ENCODE results near the gene KIF17.

Gene KIF17

GRCh38 chr1:20717452-20718342 is at the start of gene KIF17:
Gene KIF17, minus strand, starts transcription at chr1:20718007. Its CDS starts 301 bp downstream, at chr1:20717706.
- DNase-seq (ENCODE audit: low spot score), result peak; percentile 89

GRCh38 chr1:20767271-20767670 is 49.5 kb upstream of the KIF17 start:
- DNase-seq (ENCODE audit: low spot score), result no peak

- DNase-seq (ENCODE audit: low spot score), result no peak
Observed at GRCh38 chr1:20763417-20763816, 45.6 kb upstream of the KIF17 start.

DNA sequence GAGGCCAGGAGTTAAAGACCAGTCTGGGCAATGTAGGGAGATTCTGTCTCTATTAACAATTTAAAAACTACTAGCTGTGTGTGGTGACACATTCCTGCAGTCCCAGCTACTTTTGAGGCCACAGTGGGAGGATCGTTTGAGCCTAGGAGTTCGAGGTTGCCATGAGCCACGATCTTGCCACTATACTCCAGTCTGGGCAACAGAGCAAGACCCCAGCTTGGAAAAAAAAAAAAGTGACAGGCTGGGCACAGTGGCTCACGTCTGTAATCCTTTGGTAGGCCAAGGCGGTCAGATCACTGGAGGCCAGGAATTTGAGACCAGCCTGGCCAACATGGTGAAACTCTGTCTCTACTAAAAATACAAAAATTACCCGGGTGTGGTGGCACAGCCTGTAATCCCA is 42.5 kb upstream of the KIF17 start:
- no peak for DNase-seq (ENCODE audit: low spot score)

- no peak for DNase-seq (ENCODE audit: low spot score)
Observed at GRCh38 chr1:20753589-20753988, 35.8 kb upstream of the KIF17 start.

DNA sequence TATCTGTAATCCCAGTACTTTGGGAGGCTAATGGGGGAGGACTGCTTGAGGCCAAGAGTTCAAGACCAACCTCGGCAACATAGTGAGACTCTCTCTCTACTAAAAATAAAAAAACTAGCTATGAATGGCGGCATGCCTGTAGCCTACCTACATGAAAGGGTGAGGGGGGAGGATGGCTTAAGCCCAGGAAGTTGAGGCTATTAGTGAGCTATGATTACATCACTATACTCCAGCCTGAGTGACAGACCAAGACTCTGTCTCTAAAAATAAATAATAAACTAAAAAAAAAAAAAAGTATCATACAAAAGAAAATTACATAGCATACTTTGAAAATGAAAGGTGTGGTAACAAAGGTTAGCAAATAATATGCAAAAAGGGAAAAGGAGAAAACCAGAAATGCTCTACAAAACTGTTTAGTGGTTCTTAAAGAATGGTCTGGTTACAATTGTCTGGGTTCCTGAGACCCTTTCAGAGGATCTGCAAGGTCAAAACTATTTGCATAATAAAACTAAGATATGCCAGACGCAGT is 33.7 kb upstream of the KIF17 start:
- no peak for DNase-seq (ENCODE audit: low spot score)

DNA sequence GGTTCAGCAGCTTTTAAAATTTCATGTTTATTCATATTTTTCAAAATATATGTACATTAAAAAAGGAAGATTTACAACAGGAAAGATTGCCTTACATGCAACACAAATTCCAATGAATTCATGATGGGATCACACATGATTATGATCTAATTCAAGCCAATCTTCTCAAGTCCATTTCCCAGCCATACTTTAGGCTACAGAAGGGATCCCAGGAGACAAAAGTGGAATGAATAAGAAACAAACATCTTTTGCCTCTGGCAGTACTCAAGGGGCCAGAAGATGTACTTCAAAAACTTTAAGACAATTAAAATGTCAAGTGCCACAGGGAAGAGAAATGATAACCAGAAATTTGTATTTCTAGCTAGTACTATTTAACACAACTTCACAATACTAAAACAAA is 24.9 kb upstream of the KIF17 start:
- no peak for DNase-seq (ENCODE audit: low spot score)

- no peak for DNase-seq (ENCODE audit: low spot score)
Observed at GRCh38 chr1:20740781-20741180, 23.0 kb upstream of the KIF17 start.

DNA sequence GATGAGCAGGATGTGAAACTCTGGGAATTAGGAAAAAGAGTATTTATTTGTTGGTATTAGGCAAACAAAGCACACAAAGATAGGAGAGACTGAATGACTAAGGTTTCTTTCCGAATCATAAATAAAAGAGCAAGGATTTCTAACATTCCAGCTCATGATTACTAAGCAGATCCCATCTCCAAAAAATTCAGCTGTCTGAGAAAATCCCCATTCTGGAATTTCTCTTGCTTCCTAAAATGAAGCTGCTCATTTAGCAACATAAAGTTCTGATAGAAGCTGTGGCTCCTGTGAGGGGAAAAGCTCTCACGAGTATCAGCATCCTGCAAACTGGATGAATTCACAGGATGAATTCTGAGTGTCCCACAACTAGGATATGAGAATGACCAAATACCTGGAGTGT is 21.4 kb upstream of the KIF17 start:
- DNase-seq (ENCODE audit: low spot score), result peak; percentile 81

DNA sequence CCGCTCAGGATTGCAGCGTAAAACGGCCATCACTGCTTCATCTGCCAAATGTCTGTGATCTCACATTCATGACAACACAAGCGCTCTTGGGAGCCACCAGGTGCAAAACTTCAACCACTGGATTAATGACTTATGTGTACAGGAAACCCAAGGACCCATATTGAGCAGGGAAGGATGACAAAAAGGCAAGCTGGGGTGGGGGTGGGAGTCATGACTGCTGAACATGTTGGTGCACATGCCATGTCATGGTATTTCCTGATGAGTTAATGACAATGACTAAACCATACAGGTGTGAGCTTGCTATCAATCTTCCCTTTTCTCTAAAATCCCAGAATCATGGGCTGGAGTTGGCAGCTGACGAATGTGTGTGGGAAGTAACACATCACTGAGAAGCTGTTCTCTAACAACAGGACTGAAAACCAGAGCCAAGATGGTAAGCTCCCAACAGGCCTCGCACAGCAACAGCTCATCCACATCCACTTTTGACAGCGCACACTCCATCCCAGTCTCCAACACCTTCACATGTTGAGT is 17.8 kb upstream of the KIF17 start:
- DNase-seq (ENCODE audit: low spot score), result no peak

DNA sequence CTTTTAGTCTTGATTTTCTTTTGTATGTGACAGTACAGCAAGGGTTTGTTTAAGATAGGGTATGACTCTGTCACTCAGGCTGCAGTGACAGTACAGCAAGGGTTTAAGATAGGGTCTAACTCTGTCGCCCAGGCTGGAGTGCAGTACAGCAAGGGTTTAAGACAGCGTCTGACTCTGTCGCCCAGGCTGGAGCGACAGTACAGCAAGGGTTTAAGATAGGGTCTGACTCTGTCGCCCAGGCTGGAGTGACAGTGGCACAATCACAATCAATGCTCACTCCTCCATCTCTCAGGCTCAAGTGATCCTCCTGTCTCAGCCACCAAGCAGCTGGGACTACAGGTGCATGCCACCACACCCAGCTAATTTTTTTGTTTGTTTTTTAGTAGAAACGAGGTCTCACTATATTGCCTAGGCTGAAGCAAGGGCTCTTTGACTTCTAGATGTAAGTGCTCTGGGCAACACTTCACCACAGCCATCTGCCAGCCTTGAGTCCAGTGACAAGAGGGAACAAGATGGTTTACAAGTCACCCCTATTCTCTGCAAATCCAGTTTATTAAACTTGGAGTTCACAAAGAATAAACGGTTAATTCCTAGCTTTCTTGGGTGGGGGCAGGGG is 15.7 kb upstream of the KIF17 start:
- DNase-seq (ENCODE audit: low spot score), result no peak

- DNase-seq (ENCODE audit: low spot score), result peak; percentile 91
Observed at GRCh38 chr1:20732588-20733359, 15.0 kb upstream of the KIF17 start, which contains the start of gene SH2D5. Gene SH2D5, minus strand, starts transcription at chr1:20732703. Its CDS starts 4,659 bp downstream, at chr1:20728044.

DNA sequence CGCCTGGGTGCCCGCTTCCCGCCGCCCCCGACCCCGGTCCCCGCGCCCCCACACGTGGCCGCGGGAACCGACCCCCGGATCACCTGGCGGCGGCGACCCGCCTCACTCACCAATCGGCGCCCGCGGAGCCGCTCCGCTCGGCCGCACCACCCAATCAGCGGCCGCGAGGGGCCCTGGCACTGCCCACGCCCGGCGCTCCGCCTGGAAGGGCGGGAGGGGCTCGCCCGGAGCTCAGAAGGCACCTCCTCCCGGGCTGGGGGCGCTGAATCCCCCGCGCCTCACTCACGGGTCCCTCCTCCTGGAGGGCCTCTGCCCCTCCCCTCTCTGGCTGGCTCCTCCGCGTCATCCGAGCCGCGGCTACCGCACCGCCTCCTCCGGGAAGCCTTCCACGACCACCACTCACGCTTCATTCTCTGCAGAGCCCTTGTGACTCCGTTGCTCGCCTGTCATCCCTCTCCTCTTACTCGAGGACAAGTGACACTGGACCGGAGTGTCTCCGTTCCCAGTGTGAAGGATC is 14.3 kb upstream of the KIF17 start:
- DNase-seq (ENCODE audit: low spot score), result peak; percentile 89

DNA sequence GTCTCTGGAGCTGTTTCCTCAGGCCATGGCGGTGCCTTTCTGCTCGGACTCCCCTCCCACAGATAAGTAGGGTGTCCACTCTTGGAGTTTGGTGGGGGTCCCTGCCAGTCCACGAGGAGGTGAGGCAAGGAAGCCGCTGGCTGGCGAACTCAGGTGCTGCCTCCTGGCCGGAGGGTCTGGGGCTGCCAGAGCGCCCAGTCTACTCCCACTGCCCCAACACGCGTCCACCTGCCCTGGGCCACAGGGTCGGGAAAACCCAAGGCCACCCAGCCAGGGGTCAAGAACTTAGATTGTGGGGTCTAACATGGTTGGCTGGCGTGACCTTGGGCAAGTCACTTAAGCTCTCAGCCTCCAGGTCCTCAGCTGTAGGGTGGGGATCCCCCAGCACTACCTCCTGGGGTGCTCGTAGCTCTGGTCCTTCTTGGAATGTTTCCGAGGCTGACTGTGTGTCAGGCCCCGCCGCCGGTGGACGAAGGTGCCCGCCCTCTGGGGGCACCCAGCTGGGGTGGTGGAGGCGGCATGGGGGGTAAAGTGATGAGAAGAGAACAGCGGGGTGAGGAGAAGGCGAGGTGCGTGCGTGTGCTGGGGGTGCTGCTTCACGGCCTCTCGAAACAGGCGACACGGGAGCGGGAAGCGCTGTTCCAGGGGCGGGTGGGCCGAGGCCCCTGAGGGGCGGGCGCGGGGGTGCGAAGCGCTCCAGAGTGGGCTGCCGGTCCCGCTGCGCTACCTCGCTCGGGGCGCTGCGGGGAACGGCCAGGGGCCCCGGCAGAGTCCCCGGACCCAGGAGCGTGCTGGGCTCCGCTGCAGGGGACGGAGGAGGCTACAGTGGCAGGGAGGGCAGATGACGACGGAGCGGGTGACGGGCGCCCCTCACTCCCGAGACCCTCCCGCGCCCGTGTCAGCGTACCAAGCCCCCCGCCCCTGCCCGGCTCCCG is 13.5 kb upstream of the KIF17 start:
- no peak for DNase-seq (ENCODE audit: low spot score)

- DNase-seq (ENCODE audit: low spot score), result no peak
Observed at GRCh38 chr1:20730690-20731056, 12.9 kb upstream of the KIF17 start.

- no peak for DNase-seq (ENCODE audit: low spot score)
Observed at GRCh38 chr1:20729990-20730689, 12.3 kb upstream of the KIF17 start.

- no peak for DNase-seq (ENCODE audit: low spot score)
Observed at GRCh38 chr1:20729155-20729931, 11.5 kb upstream of the KIF17 start.

DNA sequence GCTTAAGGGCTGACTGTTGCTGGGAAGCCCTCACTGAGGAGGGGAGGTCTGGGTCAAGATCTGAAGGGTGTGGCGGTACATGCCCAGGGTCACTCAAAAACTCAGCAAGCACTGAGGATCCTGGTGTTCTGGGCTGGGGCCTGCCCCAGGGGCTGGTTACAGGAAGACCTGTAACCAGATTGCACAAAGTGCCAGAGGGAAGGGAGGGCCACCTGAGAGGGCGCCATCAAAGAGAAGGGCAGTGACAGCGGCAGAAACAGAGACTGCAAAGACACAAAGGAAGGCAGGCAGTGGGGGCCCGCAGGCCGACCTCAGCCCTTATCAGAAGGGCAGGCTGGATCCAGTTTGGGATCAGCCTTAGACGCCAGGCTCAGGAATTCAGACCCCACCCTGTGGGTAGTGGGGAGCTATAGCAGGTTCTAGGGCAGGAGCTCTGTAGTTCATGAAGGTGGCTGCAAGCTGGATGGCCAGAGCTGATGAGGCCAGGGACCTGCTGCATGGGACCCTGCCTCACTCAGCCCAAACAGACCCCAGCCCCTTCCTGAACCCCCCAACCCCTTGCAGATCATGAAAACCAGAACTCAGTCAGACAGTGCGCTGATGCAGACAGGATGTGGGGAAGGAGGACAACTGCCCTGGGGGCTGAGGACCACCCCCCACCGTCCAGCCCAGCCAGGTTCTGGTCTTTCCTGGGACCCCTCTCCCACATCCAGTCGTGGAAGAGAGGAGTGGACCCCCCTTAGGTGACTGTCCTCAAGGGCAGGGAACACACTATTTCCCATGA is 10.8 kb upstream of the KIF17 start:
- DNase-seq (ENCODE audit: low spot score), result no peak
